OCI-LY3 (cell line): ENCODE data around the gene ZNF213.

Experiments
- EZH2phosphoT487 ChIP-seq: fragments of 200-600 bp; shearing (Covaris generic); IDR thresholded peaks from 2 replicates; pipeline ENCODE4 v1.6.1; 2018; ENCODE audit warnings: antibody characterized with exemption, mixed run types, low read depth
- TF ChIP-seq, protein P1 (sequence below): fragments of 200-600, 300-600 bp; sonication (generic); IDR thresholded peaks from 2 replicates; pipeline ENCODE4 v1.5.1; 2014; ENCODE audit warnings: antibody characterized with exemption, low read length, low read depth

DNA sequence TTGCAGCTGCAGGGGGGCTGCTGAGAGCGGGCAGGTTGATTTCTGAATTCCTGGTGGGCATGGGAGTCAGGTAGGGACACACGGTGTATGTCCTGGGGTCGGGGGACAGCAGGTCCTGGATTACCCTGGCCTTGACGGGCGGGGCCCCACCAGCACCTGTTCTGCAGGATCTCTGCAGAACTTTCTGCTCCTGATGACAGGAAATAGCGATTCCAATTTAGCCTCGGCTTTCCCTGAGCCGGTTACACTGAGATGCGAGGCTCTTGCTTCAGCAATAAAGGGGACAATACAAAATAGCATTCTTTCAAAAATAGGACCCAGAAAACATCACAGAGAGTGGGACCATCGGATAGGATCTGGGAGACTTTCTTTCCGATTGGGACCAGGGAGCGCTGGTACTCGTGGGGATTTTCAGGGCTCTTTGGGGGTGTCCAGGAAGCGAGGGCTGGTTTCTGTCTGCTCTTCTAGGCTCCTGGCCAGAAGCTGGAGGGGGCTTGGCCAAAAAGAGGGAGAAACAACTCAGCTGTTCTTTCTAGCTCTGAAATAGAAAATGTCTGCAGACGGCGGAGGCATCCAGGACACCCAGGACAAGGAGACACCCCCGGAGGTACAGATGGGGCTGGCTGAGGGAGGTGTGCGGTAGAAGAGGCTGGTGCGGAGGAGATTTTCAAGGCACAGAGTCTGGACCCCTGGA, 21.8 kb upstream of the ZNF213 start:
- TF ChIP-seq, protein P1, sequence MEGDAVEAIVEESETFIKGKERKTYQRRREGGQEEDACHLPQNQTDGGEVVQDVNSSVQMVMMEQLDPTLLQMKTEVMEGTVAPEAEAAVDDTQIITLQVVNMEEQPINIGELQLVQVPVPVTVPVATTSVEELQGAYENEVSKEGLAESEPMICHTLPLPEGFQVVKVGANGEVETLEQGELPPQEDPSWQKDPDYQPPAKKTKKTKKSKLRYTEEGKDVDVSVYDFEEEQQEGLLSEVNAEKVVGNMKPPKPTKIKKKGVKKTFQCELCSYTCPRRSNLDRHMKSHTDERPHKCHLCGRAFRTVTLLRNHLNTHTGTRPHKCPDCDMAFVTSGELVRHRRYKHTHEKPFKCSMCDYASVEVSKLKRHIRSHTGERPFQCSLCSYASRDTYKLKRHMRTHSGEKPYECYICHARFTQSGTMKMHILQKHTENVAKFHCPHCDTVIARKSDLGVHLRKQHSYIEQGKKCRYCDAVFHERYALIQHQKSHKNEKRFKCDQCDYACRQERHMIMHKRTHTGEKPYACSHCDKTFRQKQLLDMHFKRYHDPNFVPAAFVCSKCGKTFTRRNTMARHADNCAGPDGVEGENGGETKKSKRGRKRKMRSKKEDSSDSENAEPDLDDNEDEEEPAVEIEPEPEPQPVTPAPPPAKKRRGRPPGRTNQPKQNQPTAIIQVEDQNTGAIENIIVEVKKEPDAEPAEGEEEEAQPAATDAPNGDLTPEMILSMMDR: no peak
- no peak for TF ChIP-seq EZH2phosphoT487
